Right ventricle myocardium inferior (tissue), 1 donor: ENCODE results near the gene SULT1C4. TPM values are rescaled to one million over a fixed set of nuclear protein-coding genes. Genes with fewer than 3 reads are reported as not detected.

Experiments
- total RNA-seq: library from RNA; stranded (reverse); fragmentation: NEBNext Ultra II Directional; extraction: Animal tissue kit (Norgen Biotek cat#: 25700); gene quantifications from one replicate; pipeline ENCODE4 v1.2.1, GENCODE V29; 2021
- donor health status: DM: no; HTN: yes; CAD: no; lungs with severe emphysema.

Gene SULT1C4
- total RNA-seq, 1 donor from 2014 or later = 2.0 TPM

Other genes starting within 250 kb of the SULT1C4 start
- gene SULT1C3, start 138.0 kb upstream of the SULT1C4 start, total RNA-seq = not detected
- 0.87 TPM for gene SULT1C2, start 89.1 kb upstream of the SULT1C4 start, total RNA-seq
- 24.0 TPM for gene GCC2, start 71.3 kb downstream of the SULT1C4 start, total RNA-seq
- gene LIMS1, start 156.5 kb downstream of the SULT1C4 start, total RNA-seq = 84.3 TPM